ENCODE measurements around the gene MEN1. TPM values are rescaled to one million over a fixed set of nuclear protein-coding genes. Genes with fewer than 3 reads are reported as not detected.

The MEN1 gene
- total and polyA plus RNA-seq, 9 of the 15 experiments (the other 6 are each of a cell fraction or from before 2014, with no cell fraction given), result 3.4 to 57.2 (median 19.3) TPM

- TF ChIP-seq E2F4 (CRISPR knock-in tag; IDR thresholded peaks at IDR 0.05; ENCODE audit: low read depth), result no peak
- no peak for TF ChIP-seq MXD1 (CRISPR knock-in tag; IDR thresholded peaks at IDR 0.05; ENCODE audit: borderline replicate concordance, poor library complexity, severe bottlenecking)
- no peak for TF ChIP-seq RERE (CRISPR knock-in tag; IDR thresholded peaks at IDR 0.05; ENCODE audit: borderline replicate concordance)
- no peak for TF ChIP-seq ZC3H4 (CRISPR knock-in tag; IDR thresholded peaks at IDR 0.05; ENCODE audit: borderline replicate concordance)
- TF ChIP-seq HDAC8 (tag; IDR thresholded peaks at IDR 0.05), result no peak
- peak; percentile 37 for TF ChIP-seq POLR2B (IDR thresholded peaks at IDR 0.05; ENCODE audit: low read depth, partially characterized antibody)
- TF ChIP-seq NFRKB (IDR thresholded peaks at IDR 0.05; ENCODE audit: low read depth), result no peak
- TF ChIP-seq TGIF2 (CRISPR knock-in tag; IDR thresholded peaks at IDR 0.05), result no peak
- TF ChIP-seq KDM5B (IDR thresholded peaks at IDR 0.05; ENCODE audit: insufficient replicate concordance, low read depth, low read length), result peak; percentile 59
- TF ChIP-seq ZBTB11 (CRISPR knock-in tag; IDR thresholded peaks at IDR 0.05), result peak in 1 of 3 experiments; percentile 80; a peak in 2 of 6 replicates
- TF ChIP-seq BRF2 (IDR thresholded peaks at IDR 0.05; ENCODE audit: borderline replicate concordance, insufficient read depth, insufficient read length), result no peak
- no peak for TF ChIP-seq TAF15 (IDR thresholded peaks at IDR 0.05; ENCODE audit: low read depth, low read length)
- no peak for TF ChIP-seq ZSCAN32 (CRISPR knock-in tag; IDR thresholded peaks at IDR 0.05)
- TF ChIP-seq ZBTB8A (IDR thresholded peaks at IDR 0.05; ENCODE audit: partially characterized antibody), result no peak
Measured at GRCh38 chr11:64810271-64810890, at the start of gene MEN1 (continued).
